ENCODE measurements around the gene KMT2C. TPM values are rescaled to one million over a fixed set of nuclear protein-coding genes. Genes with fewer than 3 reads are reported as not detected.
"Not testable (repeated sequence)": the region's sequence is repeated elsewhere in the genome, so short reads cannot be mapped to it uniquely, and the experiment has no call there.

KMT2C gene
- total RNA-seq, 1 donor: 36.2 TPM

DNA sequence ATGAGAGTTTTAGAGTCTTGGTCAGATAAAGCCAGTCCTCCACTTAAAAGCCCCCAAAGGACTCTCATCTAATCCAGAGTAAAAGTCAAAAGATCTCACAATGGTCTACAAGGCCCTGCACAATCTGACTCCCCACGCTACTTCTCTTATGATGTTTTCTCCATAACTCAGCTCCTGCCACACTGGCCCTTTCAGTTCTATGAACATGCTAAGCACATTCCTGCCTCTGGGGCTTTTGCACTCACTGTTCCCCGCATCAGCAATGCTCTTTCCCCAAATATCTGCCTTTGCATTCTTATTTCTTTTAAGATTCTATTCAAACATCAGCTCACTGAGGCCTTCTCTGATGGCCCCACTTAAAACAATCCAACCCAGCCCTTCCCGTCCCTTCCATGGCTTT lies 41.6 kb downstream of the KMT2C start:
- not testable (repeated sequence) for H3K27ac ChIP-seq (ENCODE audit: low read depth, low read length); H2AFZ ChIP-seq (ENCODE audit: low read length); H3K4me3 ChIP-seq (ENCODE audit: insufficient read depth, low read length); DNase-seq (ENCODE audit: insufficient read length, low spot score, missing footprints); H3K9me3 ChIP-seq (ENCODE audit: low read depth, low read length); H3K36me3 ChIP-seq (ENCODE audit: insufficient read depth, low read length); H3K27me3 ChIP-seq (ENCODE audit: insufficient read depth, low read length); H3K4me2 ChIP-seq (ENCODE audit: insufficient read depth, low read length); H3K4me1 ChIP-seq (ENCODE audit: insufficient read depth, low read length)
- Histone ChIP-seq H3K79me2 (ENCODE audit: insufficient read depth, low read length) (peaks cover 90% of the 10 kb centered on the region), H4K20me1 (ENCODE audit: insufficient read depth, low read length) (peaks cover 44% of the 10 kb centered on the region)
- TF ChIP-seq, protein P1, sequence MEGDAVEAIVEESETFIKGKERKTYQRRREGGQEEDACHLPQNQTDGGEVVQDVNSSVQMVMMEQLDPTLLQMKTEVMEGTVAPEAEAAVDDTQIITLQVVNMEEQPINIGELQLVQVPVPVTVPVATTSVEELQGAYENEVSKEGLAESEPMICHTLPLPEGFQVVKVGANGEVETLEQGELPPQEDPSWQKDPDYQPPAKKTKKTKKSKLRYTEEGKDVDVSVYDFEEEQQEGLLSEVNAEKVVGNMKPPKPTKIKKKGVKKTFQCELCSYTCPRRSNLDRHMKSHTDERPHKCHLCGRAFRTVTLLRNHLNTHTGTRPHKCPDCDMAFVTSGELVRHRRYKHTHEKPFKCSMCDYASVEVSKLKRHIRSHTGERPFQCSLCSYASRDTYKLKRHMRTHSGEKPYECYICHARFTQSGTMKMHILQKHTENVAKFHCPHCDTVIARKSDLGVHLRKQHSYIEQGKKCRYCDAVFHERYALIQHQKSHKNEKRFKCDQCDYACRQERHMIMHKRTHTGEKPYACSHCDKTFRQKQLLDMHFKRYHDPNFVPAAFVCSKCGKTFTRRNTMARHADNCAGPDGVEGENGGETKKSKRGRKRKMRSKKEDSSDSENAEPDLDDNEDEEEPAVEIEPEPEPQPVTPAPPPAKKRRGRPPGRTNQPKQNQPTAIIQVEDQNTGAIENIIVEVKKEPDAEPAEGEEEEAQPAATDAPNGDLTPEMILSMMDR (IDR thresholded peaks at IDR 0.05; ENCODE audit: extremely low read depth, low read depth, low read length): peak; percentile 41

DNA sequence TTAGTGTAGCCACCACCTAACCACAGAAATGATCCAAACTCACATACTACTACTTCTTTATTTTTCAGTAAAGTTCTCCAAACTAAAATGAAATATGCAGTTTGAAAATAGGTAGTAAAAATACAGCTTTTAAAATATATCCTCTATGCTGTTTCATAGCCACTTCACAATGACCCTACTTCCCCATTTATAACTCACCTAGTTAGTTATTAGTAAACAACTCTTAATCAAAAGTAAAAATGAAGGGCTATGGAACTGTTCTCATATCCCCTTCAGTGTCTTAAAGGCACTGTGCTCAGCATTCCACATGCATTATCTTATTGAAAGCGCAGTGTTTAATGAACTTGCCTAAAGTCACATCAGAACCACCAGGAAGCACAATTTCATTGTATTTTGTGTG lies 43.5 kb downstream of the KMT2C start:
- DNase-seq (ENCODE audit: insufficient read length, low spot score, missing footprints): no peak
- Histone ChIP-seq H2AFZ (ENCODE audit: low read length) (no peak overlapping the region), H3K4me2 (ENCODE audit: insufficient read depth, low read length) (no peak overlapping the region), H3K27me3 (ENCODE audit: insufficient read depth, low read length) (no peaks in the 10 kb centered on the region), H3K4me3 (ENCODE audit: insufficient read depth, low read length) (no peak overlapping the region), H3K79me2 (ENCODE audit: insufficient read depth, low read length) (peaks cover 85% of the 10 kb centered on the region), H3K4me1 (ENCODE audit: insufficient read depth, low read length) (no peaks in the 10 kb centered on the region), H4K20me1 (ENCODE audit: insufficient read depth, low read length) (peaks cover 29% of the 10 kb centered on the region), H3K9me3 (ENCODE audit: low read depth, low read length) (no peaks in the 10 kb centered on the region), H3K27ac (ENCODE audit: low read depth, low read length) (no peak overlapping the region), H3K36me3 (ENCODE audit: insufficient read depth, low read length) (no peaks in the 10 kb centered on the region)
- TF ChIP-seq, protein P1 (IDR thresholded peaks at IDR 0.05; ENCODE audit: extremely low read depth, low read depth, low read length): no peak

DNA sequence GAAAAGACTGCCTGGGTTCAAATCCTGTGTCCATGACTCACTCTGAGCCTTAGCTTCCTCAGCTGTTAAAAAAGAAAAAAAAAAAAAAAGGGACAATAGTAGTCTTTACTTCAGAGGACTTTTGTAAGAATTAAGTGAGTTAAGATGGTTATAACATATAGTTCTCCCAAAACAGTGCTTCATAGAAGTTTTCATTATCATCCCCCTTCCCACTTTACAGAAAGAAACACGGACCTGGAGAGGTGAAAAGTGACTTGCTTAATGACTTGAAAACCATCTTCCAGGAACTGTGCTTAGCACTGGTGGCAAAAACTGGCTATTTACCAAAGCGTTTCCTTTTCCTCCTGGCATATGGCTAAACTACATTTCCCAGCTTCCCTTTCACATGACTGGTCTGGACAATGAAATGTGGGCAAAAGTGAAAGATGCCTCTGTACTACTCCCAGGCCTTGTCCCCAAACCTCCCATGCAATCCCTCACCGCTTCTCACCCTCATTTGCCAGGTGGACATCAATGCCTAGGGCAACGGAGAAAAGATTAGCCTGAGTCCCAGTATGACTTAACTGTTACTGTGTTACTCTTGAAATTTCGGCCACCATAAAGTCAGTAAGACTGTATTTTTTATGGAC lies 49.6 kb downstream of the KMT2C start:
- H3K4me2 ChIP-seq (ENCODE audit: insufficient read depth, low read length); H2AFZ ChIP-seq (ENCODE audit: low read length); H3K4me3 ChIP-seq (ENCODE audit: insufficient read depth, low read length); H3K36me3 ChIP-seq (ENCODE audit: insufficient read depth, low read length); H3K9me3 ChIP-seq (ENCODE audit: low read depth, low read length); H3K27ac ChIP-seq (ENCODE audit: low read depth, low read length); DNase-seq (ENCODE audit: insufficient read length, low spot score, missing footprints); H3K27me3 ChIP-seq (ENCODE audit: insufficient read depth, low read length): not testable (repeated sequence)
- H4K20me1 ChIP-seq (ENCODE audit: insufficient read depth, low read length): peaks cover 26% of the 10 kb centered on the region
- H3K79me2 ChIP-seq (ENCODE audit: insufficient read depth, low read length): peaks cover 66% of the 10 kb centered on the region
- H3K4me1 ChIP-seq (ENCODE audit: insufficient read depth, low read length): peaks cover 12% of the 10 kb centered on the region

DNA sequence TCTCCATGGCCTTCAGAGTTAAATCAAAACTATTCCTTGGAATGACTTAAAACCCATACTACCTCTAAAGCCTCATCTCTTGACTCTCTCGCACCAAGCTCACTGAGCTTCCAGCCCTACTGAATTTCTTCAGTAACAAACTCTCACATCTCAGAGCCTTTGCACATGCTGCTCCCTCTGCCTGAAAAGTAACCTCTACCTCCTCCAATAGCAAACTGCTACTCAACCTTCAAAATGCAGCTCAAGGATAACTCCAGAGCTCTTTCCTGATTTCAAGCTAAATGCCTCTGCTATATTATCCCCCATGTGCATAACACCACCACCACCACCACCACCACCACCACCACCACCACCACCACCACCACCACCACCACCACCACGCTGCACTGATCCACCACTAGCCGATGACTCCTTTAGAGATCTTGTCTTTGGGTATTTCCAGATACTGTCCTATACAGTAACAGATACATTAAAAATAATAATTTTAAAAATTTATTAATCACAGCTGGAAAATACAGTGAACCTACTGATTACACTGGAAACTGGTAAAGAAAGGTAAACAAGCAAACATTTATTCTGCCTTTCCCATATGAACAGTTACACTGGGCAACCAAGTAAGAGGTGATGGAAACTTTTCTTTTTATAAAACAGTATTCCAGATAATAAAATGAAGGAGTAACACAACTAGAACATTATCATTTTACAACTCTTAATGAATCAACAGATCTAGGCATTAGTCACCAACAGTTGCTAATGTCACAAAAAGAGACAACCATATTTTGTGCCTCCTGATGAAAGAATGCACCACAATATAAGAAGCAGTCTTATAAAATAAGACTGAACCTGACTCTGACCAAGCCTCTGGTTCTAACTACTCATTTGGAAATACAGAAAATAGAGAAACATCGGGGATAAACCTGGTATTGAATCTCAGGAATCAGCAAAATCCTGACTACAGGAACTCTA lies 51.3 kb downstream of the KMT2C start:
- H3K4me3 ChIP-seq (ENCODE audit: insufficient read depth, low read length); H3K9me3 ChIP-seq (ENCODE audit: low read depth, low read length); DNase-seq (ENCODE audit: insufficient read length, low spot score, missing footprints); H3K27ac ChIP-seq (ENCODE audit: low read depth, low read length); H3K27me3 ChIP-seq (ENCODE audit: insufficient read depth, low read length); H2AFZ ChIP-seq (ENCODE audit: low read length); H3K36me3 ChIP-seq (ENCODE audit: insufficient read depth, low read length): not testable (repeated sequence)
- peaks cover 23% of the 10 kb centered on the region for H4K20me1 ChIP-seq (ENCODE audit: insufficient read depth, low read length)
- peak overlapping the region; percentile 6 for H3K4me2 ChIP-seq (ENCODE audit: insufficient read depth, low read length)
- peaks cover 12% of the 10 kb centered on the region for H3K4me1 ChIP-seq (ENCODE audit: insufficient read depth, low read length)
- H3K79me2 ChIP-seq (ENCODE audit: insufficient read depth, low read length): peaks cover 70% of the 10 kb centered on the region
